ENCODE measurements around the gene CLDND2.

Gene CLDND2

GRCh38 chr19:51325161-51325976, 43.4 kb downstream of the CLDND2 start:
- Histone ChIP-seq H3K4me1 (ENCODE audit: control insufficient read depth, insufficient read depth, low read length) (peaks cover 2% of the 10 kb centered on the region), H3K9me3 (ENCODE audit: control insufficient read depth, low read length) (no peaks in the 10 kb centered on the region), H3K27me3 (replicated peaks; ENCODE audit: control insufficient read depth, insufficient read depth, low read length) (peaks cover 44% of the 10 kb centered on the region), H3K36me3 (ENCODE audit: control insufficient read depth, insufficient read depth, low read length, severe bottlenecking) (no peaks in the 10 kb centered on the region), H3K9ac (ENCODE audit: low read length) (no peak overlapping the region), H3K4me3 (ENCODE audit: low read length) (no peak overlapping the region)
- no peak for DNase-seq (ENCODE audit: low read depth)

DNA sequence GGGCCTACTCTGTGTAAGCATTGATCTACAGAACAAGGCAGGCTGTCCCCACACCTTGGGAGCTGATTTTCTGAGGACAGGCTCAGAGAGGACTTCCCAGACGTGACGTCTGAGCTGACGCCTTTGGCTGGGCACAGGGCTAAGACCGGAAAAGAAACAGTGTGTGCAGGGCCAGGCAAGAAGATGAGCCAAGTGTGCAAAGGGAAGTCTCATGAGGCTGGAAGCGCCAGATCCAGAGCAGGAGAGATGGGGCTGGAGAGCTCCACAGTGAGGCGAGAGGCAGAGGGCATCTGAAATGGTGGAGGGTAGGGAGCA, 44.7 kb downstream of the CLDND2 start:
- H3K27me3 ChIP-seq (replicated peaks; ENCODE audit: control insufficient read depth, insufficient read depth, low read length), result peaks cover 42% of the 10 kb centered on the region
- H3K36me3 ChIP-seq (ENCODE audit: control insufficient read depth, insufficient read depth, low read length, severe bottlenecking), result no peaks in the 10 kb centered on the region
- no peak overlapping the region for H3K4me3 ChIP-seq (ENCODE audit: low read length)
- no peak overlapping the region for H3K9ac ChIP-seq (ENCODE audit: low read length)
- no peak for DNase-seq (ENCODE audit: low read depth)
- H3K9me3 ChIP-seq (ENCODE audit: control insufficient read depth, low read length), result no peaks in the 10 kb centered on the region
- H3K4me1 ChIP-seq (ENCODE audit: control insufficient read depth, insufficient read depth, low read length), result peaks cover 2% of the 10 kb centered on the region

DNA sequence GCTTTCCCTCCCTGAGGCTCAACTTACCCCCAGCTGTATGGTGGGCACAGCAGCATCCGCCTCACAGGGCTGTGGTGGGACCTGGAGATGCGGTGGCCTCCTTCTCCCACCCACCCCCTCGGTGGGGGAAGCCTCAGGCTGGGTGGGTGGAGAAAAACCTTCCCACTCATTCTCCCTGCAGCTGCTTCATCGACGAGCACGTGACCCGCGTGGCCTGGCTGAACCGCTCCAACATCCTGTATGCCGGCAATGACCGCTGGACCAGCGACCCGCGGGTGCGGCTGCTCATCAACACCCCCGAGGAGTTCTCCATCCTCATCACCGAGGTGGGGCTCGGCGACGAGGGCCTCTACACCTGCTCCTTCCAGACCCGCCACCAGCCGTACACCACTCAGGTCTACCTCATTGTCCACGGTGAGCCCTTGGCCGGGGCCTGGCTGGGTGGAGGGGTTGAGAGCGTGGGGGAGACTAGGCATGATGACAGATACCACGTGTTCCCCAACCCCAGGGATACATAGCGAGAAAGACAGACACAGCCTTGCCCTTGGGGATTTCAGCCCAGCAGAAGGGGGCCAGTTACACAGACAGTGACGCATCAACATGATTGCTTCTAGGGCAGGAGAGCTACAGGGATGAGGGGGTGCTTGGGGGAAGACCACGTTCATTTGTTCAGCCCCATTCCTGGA, 45.2 kb downstream of the CLDND2 start:
- H3K27me3 ChIP-seq (replicated peaks; ENCODE audit: control insufficient read depth, insufficient read depth, low read length), result peaks cover 40% of the 10 kb centered on the region
- peaks cover 2% of the 10 kb centered on the region for H3K4me1 ChIP-seq (ENCODE audit: control insufficient read depth, insufficient read depth, low read length)
- no peak overlapping the region for H3K4me3 ChIP-seq (ENCODE audit: low read length)
- H3K9me3 ChIP-seq (ENCODE audit: control insufficient read depth, low read length), result no peaks in the 10 kb centered on the region
- no peaks in the 10 kb centered on the region for H3K36me3 ChIP-seq (ENCODE audit: control insufficient read depth, insufficient read depth, low read length, severe bottlenecking)
- H3K9ac ChIP-seq (ENCODE audit: low read length), result no peak overlapping the region
- DNase-seq (ENCODE audit: low read depth), result no peak

DNA sequence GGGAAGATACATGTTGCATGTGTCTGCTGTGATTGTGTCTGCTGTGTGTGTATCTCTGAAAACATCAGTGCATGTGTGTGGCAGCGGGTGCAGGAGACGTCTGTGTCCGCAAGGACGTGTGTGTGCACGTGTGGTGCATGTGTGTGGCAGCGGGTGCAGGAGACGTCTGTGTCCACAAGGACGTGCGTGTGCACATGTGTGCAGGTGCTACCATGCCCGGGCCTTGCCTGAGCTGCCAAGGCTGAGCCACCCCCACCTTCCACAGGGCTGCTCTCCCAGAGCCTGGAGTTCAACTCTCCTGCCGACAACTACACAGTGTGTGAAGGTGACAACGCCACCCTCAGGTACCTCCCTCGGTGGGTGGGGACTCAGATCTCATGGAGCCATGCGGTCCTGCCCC, 47.0 kb downstream of the CLDND2 start:
- Histone ChIP-seq H3K4me3 (ENCODE audit: low read length) (no peak overlapping the region), H3K27me3 (replicated peaks; ENCODE audit: control insufficient read depth, insufficient read depth, low read length) (peaks cover 31% of the 10 kb centered on the region), H3K9ac (ENCODE audit: low read length) (no peak overlapping the region), H3K4me1 (ENCODE audit: control insufficient read depth, insufficient read depth, low read length) (peaks cover 2% of the 10 kb centered on the region), H3K36me3 (ENCODE audit: control insufficient read depth, insufficient read depth, low read length, severe bottlenecking) (no peaks in the 10 kb centered on the region), H3K9me3 (ENCODE audit: control insufficient read depth, low read length) (no peaks in the 10 kb centered on the region)
- no peak for DNase-seq (ENCODE audit: low read depth)

DNA sequence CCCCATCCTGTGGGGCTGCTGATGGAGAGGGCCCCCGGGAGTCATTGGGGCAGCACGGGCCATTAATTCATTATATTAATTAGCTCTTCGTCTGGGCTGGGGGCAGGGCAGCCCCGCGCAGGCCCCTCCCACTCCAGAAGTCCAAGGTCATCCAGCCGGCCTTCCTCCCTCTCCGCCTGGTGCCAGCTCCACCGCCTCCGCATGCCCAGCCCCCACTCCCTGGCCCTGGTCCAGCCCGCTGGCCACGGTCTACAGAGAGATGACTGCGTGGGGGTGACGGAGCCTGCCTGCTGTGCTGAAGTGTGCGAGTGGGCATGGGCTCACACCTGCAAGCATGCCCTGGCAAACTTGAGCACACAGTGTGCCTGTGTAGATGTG, 48.5 kb downstream of the CLDND2 start:
- Histone ChIP-seq H3K4me1 (ENCODE audit: control insufficient read depth, insufficient read depth, low read length) (peaks cover 2% of the 10 kb centered on the region), H3K9ac (ENCODE audit: low read length) (no peak overlapping the region), H3K9me3 (ENCODE audit: control insufficient read depth, low read length) (no peaks in the 10 kb centered on the region), H3K36me3 (ENCODE audit: control insufficient read depth, insufficient read depth, low read length, severe bottlenecking) (no peaks in the 10 kb centered on the region), H3K4me3 (ENCODE audit: low read length) (no peak overlapping the region), H3K27me3 (replicated peaks; ENCODE audit: control insufficient read depth, insufficient read depth, low read length) (peaks cover 22% of the 10 kb centered on the region)
- no peak for DNase-seq (ENCODE audit: low read depth)

DNA sequence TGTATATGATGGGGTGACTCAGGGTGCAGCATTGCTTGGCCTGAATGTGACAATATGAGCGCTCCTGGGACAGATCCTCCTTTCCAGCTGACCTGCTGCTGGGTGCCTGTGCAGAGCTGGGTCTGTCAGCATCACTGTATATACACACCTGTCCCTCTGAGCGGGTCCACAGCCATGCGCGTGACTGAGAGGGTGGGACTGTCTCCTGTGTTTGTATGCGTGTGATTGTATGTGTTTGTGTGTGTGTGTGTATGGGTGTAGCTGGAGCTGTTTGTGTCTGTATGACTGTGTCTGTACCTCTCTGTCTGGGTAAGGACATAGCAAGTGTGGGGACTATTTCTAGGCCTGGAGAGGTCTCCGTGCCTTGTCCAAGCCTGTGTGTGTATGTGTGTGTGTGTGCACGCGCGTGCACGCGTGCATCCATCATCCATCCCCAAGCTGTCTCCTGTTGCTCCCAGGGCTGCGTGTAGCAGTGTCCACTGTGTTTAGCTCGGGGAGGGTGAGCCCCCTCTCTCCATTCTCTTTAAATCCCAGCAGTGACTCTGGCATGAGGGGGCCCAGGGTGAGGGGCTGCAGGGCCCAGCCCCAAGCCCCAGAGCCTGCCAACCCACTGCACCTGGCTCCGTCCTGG, 49.0 kb downstream of the CLDND2 start:
- H3K4me3 ChIP-seq (ENCODE audit: low read length), result no peak overlapping the region
- H3K4me1 ChIP-seq (ENCODE audit: control insufficient read depth, insufficient read depth, low read length), result peaks cover 2% of the 10 kb centered on the region
- DNase-seq (ENCODE audit: low read depth), result no peak
- H3K9ac ChIP-seq (ENCODE audit: low read length), result no peak overlapping the region
- H3K36me3 ChIP-seq (ENCODE audit: control insufficient read depth, insufficient read depth, low read length, severe bottlenecking), result no peaks in the 10 kb centered on the region
- H3K27me3 ChIP-seq (replicated peaks; ENCODE audit: control insufficient read depth, insufficient read depth, low read length), result peaks cover 22% of the 10 kb centered on the region
- no peaks in the 10 kb centered on the region for H3K9me3 ChIP-seq (ENCODE audit: control insufficient read depth, low read length)

- no peak for DNase-seq (ENCODE audit: low read depth)
- no peak overlapping the region for H3K4me3 ChIP-seq (ENCODE audit: low read length)
These were observed 49.8 kb downstream of the CLDND2 start for GRCh38 chr19:51318687-51319648.

GRCh38 chr19:51317968-51318367, 50.8 kb downstream of the CLDND2 start:
- Histone ChIP-seq H3K4me3 (ENCODE audit: low read length) (no peak overlapping the region), H3K27me3 (replicated peaks; ENCODE audit: control insufficient read depth, insufficient read depth, low read length) (peaks cover 13% of the 10 kb centered on the region), H3K4me1 (ENCODE audit: control insufficient read depth, insufficient read depth, low read length) (no peaks in the 10 kb centered on the region), H3K36me3 (ENCODE audit: control insufficient read depth, insufficient read depth, low read length, severe bottlenecking) (no peaks in the 10 kb centered on the region), H3K9ac (ENCODE audit: low read length) (no peak overlapping the region), H3K9me3 (ENCODE audit: control insufficient read depth, low read length) (no peaks in the 10 kb centered on the region)
- no peak for DNase-seq (ENCODE audit: low read depth)

More at GRCh38 chr19:51318687-51319648, 49.8 kb downstream of the CLDND2 start:
- Histone ChIP-seq H3K9me3 (ENCODE audit: control insufficient read depth, low read length) (no peaks in the 10 kb centered on the region), H3K9ac (ENCODE audit: low read length) (no peak overlapping the region), H3K27me3 (replicated peaks; ENCODE audit: control insufficient read depth, insufficient read depth, low read length) (peaks cover 17% of the 10 kb centered on the region), H3K4me1 (ENCODE audit: control insufficient read depth, insufficient read depth, low read length) (no peaks in the 10 kb centered on the region), H3K36me3 (ENCODE audit: control insufficient read depth, insufficient read depth, low read length, severe bottlenecking) (no peaks in the 10 kb centered on the region)

DNA sequence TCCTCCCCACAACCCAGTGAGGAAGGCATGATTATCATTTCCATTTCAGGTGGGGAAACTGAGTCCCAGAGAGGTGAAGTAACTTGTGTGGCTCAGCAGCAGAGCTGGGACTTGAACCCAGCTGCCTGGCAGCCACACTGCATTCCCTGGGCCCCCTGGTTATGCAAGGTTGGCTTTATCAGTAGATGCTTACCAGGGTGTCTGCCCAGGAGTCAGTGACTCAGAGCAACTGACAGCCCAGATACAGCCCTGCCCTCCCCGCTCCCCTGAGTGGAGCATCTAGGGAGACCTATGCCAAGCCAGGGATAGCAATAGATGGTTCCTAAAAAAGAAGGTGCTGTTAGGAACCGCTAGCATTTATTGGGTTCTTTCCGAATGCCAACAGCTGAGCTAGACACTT, 51.4 kb downstream of the CLDND2 start:
- DNase-seq (ENCODE audit: low read depth), result no peak
- Histone ChIP-seq H3K9me3 (ENCODE audit: control insufficient read depth, low read length) (no peaks in the 10 kb centered on the region), H3K4me3 (ENCODE audit: low read length) (no peak overlapping the region), H3K36me3 (ENCODE audit: control insufficient read depth, insufficient read depth, low read length, severe bottlenecking) (no peaks in the 10 kb centered on the region), H3K9ac (ENCODE audit: low read length) (no peak overlapping the region), H3K4me1 (ENCODE audit: control insufficient read depth, insufficient read depth, low read length) (no peaks in the 10 kb centered on the region), H3K27me3 (replicated peaks; ENCODE audit: control insufficient read depth, insufficient read depth, low read length) (peaks cover 14% of the 10 kb centered on the region)
